Pulmonary artery endothelial cell (primary cell): ENCODE data around the gene PLIN3. TPM values are rescaled to one million over a fixed set of nuclear protein-coding genes. Genes with fewer than 3 reads are reported as not detected.
"Not testable (repeated sequence)": the region's sequence is repeated elsewhere in the genome, so short reads cannot be mapped to it uniquely, and the experiment has no call there.

Experiments
- DNase-seq: peaks from one replicate; pipeline ENCODE4 v3.0.0-alpha.2; 2011; ENCODE audit warnings: low read depth, low spot score
- total RNA-seq: library from RNA; depleted of rRNA; stranded (reverse); fragments of >200 nt; gene quantifications from 2 replicates; pipeline ENCODE4 v1.2.3, GENCODE V29; 2014

Gene PLIN3, protein sequence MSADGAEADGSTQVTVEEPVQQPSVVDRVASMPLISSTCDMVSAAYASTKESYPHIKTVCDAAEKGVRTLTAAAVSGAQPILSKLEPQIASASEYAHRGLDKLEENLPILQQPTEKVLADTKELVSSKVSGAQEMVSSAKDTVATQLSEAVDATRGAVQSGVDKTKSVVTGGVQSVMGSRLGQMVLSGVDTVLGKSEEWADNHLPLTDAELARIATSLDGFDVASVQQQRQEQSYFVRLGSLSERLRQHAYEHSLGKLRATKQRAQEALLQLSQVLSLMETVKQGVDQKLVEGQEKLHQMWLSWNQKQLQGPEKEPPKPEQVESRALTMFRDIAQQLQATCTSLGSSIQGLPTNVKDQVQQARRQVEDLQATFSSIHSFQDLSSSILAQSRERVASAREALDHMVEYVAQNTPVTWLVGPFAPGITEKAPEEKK
- total RNA-seq: 121 and 150 TPM in 2 replicates

DNA sequence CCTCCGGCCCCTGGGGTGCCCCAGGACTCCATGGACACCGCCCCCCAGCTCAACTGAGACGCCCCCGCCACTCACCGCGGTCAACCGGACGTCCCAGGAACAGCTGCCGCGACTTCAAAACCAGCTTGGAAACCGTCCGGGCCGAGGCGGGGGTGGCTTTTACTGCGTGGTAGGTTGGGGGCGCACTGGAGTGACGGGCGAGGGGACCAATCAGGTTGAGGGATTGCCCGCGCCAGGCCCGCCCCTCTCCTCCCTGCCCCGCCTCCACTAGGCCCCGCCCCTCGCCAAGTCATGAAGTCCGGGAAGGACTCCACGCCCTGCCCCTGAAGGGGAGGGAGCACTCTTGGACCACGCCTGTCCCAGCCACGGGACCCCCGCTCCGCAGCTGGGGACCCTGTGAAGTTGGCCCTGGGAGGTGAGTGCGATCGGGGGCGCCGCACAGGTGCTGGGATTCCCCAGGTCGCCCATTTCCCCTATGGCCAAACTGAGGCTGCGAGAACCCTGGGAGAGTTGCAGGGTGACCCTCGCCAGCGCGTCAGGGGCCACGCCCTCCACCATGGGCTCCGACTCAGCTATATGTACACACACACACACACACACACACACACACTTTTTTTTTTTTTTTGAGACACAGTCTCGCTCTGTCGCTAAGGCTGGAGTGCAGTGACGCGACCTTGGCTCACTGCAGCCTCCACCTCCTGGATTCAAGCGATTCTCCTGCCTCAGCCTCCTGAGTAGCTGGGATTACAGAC lies at the start of gene PLIN3:
Gene PLIN3 (minus strand): TSS at position 134 of the 752 bp plus-strand sequence. CDS start 6,273 bp downstream, outside the sequence.
- DNase-seq: peak; percentile 84

GRCh38 chr19:4916292-4917082 lies 49.0 kb upstream of the PLIN3 start:
- DNase-seq: no peak

DNA sequence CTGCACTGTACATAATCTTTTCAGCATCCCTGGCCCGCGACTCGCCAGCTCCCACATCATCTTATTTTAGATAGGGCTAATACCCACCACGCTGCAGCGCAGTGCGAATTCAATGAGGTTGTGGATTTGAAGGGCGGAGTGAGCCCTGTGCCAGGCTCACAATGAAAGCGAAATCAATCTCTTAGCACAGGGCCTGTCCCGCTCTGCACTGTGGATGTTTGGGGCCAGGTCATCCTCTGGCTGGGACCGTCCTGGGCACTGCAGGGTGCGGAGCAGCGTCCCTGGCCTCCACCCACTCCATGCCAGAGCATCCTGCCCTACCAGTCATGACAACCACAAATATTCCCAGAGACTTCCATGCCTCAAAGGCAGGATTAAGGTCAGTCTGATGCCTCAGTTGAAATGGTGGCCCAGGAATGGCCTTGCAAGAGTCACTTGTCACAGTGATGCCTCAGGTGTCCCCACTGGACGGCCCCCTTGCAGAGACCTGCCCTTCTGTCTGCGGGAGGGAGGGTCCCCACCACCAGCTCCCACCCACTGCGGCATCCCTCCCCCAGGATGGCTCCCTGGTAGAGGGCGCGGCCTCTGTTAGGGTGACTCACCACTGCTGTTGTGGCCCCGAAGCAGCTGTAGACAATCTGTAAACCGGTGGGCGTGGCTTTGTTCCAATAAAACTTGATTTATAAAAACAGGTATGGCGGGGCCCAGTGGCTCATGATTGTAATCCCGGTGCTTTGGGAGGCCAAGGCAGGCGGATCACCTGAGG lies 47.5 kb upstream of the PLIN3 start:
- no peak for DNase-seq

DNA sequence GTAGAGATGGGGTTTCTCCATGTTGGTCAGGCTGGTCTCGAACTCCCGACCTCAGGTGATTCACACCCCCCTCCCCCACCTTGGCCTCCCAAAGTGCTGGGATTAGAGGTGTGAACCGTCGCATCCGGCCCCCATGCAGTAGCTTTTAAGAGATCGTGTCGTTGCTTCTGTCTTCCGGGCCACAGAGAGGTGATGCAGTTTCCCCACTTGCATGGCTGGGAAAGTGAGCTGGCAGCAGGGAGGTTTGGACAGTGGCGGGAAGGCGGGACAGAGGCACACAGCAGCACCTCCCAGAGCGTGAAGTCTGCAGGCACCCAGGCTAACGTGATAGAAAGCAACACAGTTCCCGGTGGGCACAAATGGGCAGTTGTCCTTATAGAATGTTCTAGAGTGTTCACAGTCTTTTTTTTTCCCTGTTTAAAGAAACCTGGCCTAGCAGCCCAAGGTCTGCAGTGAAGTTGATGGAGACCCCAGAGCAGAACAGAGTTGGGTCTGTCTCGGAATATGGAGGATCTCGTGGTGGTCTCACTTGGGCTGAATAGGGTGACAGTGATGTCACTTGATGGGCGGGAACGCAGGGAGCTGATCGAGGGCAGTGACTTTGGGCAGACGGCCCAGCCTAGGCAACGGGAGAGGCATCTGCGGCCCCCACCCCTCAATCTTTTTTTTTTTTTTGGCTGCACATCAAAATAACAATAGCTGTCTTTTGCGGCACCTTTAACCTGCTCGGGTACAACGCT lies 46.7 kb upstream of the PLIN3 start:
- DNase-seq: no peak

- DNase-seq: peak; percentile 66
Observed at GRCh38 chr19:4911786-4912672, 44.6 kb upstream of the PLIN3 start.

- DNase-seq: no peak
Observed at GRCh38 chr19:4911314-4911713, 43.8 kb upstream of the PLIN3 start.

GRCh38 chr19:4910594-4911281 lies 43.3 kb upstream of the PLIN3 start:
- DNase-seq: no peak

DNA sequence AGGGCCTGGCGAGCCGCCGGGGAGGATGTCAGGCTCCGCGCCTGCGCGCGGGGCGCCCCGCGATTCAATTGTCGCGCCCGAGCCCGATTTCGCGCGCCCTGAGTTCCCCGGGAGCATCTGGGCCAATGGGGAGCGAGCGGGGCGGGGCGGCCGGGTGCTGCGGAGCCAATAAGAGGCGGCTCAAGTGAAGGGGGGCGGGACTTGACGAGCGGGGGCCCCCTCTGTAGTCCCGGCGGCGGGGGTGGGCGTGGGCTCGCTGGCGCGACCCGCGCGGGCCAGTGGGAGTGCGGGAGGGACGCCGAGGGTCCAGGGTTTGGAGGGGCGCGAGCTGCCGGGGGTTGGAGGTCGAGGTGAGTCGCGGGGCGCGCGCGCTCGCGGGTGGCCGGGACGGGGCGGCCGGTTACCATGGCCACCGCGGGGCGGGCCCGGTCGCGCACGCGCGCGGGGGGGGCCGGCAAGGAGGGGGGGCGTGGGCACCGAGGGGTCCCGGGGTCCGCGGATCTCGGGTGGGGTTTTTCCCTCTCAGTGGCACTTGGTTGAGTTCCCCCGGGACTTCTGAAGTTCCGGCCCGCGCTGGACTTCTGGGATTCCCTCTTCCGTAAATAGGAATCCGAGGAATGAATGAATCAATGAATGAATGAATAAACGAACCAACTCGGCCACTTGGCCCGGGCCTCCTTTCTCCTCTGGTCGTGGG lies 42.6 kb upstream of the PLIN3 start:
- peak; percentile 53 for DNase-seq

- DNase-seq: no peak
Observed at GRCh38 chr19:4909156-4909896, 41.9 kb upstream of the PLIN3 start, which contains the start of gene UHRF1. UHRF1 (plus strand) TSS chr19:4909501; CDS start chr19:4910886, 1,385 bp downstream.

- DNase-seq: no peak
Observed at GRCh38 chr19:4908781-4909155, 41.3 kb upstream of the PLIN3 start.

GRCh38 chr19:4908360-4908759 lies 40.9 kb upstream of the PLIN3 start:
- no peak for DNase-seq

DNA sequence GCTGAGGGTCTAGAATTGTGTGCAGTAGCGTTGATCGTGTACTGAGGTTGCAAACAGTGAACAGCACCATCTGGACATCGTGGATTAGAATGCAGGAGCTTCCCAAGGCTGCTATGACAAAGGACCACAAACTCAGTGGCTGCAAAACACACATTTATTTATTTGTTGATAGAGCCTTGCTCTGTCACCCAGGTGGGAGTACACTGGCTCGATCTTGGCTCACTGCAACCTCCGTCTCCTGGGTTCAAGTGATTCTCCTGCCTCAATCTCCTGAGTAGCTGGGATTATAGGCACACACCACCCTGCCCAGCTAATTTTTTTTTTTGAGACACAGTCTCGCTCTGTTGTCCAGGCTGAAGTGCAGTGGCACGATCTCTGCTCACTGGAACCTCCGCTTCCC lies 39.5 kb upstream of the PLIN3 start:
- no peak for DNase-seq

- no peak for DNase-seq
Observed at GRCh38 chr19:4904481-4904880, 37.0 kb upstream of the PLIN3 start.

DNA sequence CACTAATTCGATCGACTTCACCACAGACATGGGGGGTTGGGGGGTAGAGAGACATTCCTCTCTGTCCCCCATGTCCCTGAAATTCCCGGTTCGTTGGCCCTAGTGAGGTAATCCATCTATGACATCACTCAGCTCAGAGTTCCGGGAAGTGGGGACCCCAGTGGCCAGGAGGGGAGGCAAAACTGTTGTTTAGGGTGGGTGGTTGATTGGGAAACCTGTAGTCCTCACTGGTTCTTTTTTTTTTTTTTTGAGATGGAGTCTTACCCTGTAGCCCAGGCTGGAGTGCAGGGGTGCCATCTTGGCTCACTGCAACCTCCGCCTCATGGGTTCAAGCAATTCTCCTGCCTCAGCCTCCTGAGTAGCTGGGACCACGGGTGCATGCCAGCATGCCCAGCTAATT lies 35.3 kb upstream of the PLIN3 start, which contains the start of gene ARRDC5:
Gene ARRDC5 (minus strand): TSS at position 101 of the 400 bp plus-strand sequence. CDS start 71 bp downstream, at position 30.
- no peak for DNase-seq

- not testable (repeated sequence) for DNase-seq
Observed at GRCh38 chr19:4900879-4901278, 33.4 kb upstream of the PLIN3 start.

DNA sequence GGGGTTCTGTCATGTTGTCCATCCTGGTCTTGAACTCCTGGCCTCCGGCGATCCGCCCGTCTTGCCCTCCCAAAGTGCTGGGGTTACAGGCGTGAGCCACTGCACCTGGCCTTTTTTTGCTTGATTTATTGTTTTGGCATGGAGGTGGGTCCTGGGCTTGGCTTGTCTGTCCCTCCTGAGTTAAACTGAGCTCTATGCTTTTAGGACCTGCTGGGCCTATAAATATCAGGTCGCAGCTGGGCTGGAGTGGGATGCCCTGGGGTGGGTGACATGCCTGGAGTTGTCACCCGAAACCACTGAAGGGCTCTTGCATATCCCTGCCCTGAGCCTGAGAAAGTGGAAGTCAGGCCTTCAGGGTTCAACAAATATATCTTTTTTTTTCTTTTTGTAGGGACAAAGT lies 29.7 kb upstream of the PLIN3 start:
- DNase-seq: no peak

DNA sequence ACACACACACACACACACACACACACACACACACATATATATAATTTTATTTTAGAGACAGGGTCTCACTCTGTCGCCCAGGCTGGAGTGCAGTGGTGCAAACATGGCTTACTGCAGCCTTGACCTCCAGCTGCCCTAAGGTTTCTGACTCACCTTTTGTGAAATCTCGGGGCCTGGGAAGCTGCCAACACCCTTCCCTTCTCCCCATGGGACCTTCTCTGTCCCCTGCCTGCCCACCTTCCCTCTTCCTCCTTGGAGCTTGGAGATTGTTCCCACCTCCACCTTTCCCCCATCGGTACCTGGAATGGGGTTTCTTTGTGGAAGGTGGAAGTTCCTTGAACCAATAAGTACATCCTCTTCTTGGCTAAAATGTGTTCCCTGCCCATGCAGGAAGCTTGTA lies 28.9 kb upstream of the PLIN3 start:
- DNase-seq: no peak
